ENCODE results near the gene SCUBE1. TPM values are rescaled to one million over a fixed set of nuclear protein-coding genes. Genes with fewer than 3 reads are reported as not detected.

SCUBE1 gene
- total and polyA plus RNA-seq, 2 experiments from 2014 or later = 0.81 to 3.2 TPM

DNA sequence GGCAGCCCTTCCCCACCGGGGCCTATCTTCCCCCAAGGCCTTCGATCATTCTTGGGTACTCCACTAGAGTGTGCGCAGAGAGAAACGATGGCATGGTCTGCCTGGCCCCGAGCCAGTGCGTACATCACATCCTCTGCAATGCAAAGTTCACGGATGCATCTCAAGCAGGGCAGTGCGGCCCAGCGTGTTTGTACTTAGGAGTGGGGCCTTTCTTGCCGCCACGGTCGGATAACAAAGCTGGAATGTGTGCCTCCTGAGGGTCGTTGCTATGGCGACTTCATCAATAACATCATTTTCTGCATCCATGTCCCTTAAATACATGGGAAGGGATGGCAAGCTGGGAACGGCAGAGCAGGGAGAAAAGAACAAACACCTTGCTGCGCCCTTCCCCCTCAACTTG lies 73.9 kb downstream of the SCUBE1 start:
- Histone ChIP-seq H3F3A (replicated peaks; ENCODE audit: low read depth) (no peaks in the 10 kb centered on the region), H4K20me1 (replicated peaks; ENCODE audit: insufficient read depth) (no peaks in the 10 kb centered on the region), H3K9me2 (ENCODE audit: insufficient read depth) (no peaks in the 10 kb centered on the region), H3K36me3 (ENCODE audit: insufficient read depth) (no peaks in the 10 kb centered on the region), H3K4me1 (ENCODE audit: insufficient read depth) (no peaks in the 10 kb centered on the region), H3K4me2 (no peak overlapping the region), H3K27ac (ENCODE audit: low read depth) (no peak overlapping the region), H2AFZ (no peak overlapping the region), H3K79me2 (replicated peaks; ENCODE audit: insufficient read depth) (no peaks in the 10 kb centered on the region), H3K4me3 (no peak overlapping the region), H3K27me3 (ENCODE audit: insufficient read depth) (no peaks in the 10 kb centered on the region)
- Mint-ChIP-seq H3K9me3 (no peaks in the 10 kb centered on the region), H3K27me3 (ENCODE audit: insufficient read depth, low read depth, poor library complexity) (no peaks in the 10 kb centered on the region), H3K4me3 (no peak overlapping the region), H3K4me1 (peaks cover 12% of the 10 kb centered on the region), H3K36me3 (ENCODE audit: low read depth) (no peaks in the 10 kb centered on the region), H3K27ac (no peak overlapping the region)
- TF ChIP-seq ZNF114 (CRISPR knock-in tag; IDR thresholded peaks at IDR 0.05) (no peak), NANOG (IDR thresholded peaks at IDR 0.05; ENCODE audit: borderline replicate concordance) (no peak), POLR2AphosphoS5 (IDR thresholded peaks at IDR 0.05; ENCODE audit: low read depth) (no peak)
- no peak for ATAC-seq
- peak; percentile 46 for DNase-seq (ENCODE audit: low spot score)

DNA sequence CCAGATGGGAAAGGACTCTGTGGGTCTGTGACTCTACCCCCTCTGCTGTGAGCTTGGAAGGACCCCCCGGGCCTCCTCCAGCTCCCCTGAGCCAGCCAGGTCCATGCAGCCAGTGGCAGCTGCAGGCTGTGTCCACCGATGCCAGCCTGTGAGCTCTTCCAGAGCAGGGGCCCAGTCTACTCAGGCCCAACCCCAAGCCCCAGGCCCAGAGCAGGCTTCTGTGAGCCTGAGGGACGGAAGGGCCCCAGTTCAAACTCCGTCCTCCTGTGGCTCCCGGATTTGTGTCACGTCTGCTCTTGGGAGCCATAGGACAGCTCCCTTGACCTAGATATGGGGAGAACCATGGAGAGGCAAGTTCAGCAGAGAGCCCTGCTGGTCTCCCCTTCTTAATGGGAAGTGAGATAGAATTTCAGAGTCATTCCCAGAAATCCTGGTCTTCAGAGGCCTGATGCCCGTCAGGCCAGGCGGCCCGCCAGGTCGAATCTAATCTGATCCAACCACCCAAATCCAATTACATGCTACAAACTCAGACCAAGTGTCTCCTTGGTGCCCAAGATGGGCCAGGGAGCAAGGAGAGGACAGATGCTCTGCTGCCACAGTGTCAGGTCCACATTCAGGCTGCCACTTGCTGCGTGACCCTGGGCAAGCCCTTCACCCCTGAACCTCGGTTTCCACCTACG lies 75.1 kb downstream of the SCUBE1 start:
- Histone ChIP-seq H3F3A (replicated peaks; ENCODE audit: low read depth) (no peaks in the 10 kb centered on the region), H2AFZ (no peak overlapping the region), H3K4me1 (ENCODE audit: insufficient read depth) (no peaks in the 10 kb centered on the region), H3K79me2 (replicated peaks; ENCODE audit: insufficient read depth) (no peaks in the 10 kb centered on the region), H4K20me1 (replicated peaks; ENCODE audit: insufficient read depth) (0 out of 2 replicates have a peak, but pooled peaks cover 5% of the 10 kb centered on the region), H3K4me3 (no peak overlapping the region), H3K36me3 (ENCODE audit: insufficient read depth) (no peaks in the 10 kb centered on the region), H3K27ac (ENCODE audit: low read depth) (no peak overlapping the region), H3K27me3 (ENCODE audit: insufficient read depth) (no peaks in the 10 kb centered on the region), H3K9me2 (ENCODE audit: insufficient read depth) (no peaks in the 10 kb centered on the region), H3K4me2 (no peak overlapping the region)
- no peaks in the 10 kb centered on the region for H3K36me3 Mint-ChIP-seq (ENCODE audit: low read depth)
- peaks cover 12% of the 10 kb centered on the region for H3K4me1 Mint-ChIP-seq
- no peaks in the 10 kb centered on the region for H3K27me3 Mint-ChIP-seq (ENCODE audit: insufficient read depth, low read depth, poor library complexity)
- ATAC-seq = no peak
- H3K27ac Mint-ChIP-seq = no peak overlapping the region
- no peak for DNase-seq (ENCODE audit: low spot score)
- H3K9me3 Mint-ChIP-seq = no peaks in the 10 kb centered on the region
- TF ChIP-seq EZH2 (IDR thresholded peaks at IDR 0.05; ENCODE audit: low read depth, unreplicated experiment) = no peak
- no peak for TF ChIP-seq ZNF331 (CRISPR knock-in tag; IDR thresholded peaks at IDR 0.05; ENCODE audit: low read depth)
- TF ChIP-seq NANOG (IDR thresholded peaks at IDR 0.05; ENCODE audit: borderline replicate concordance) = no peak
- no peak for TF ChIP-seq JUNB (IDR thresholded peaks at IDR 0.05; ENCODE audit: unreplicated experiment)
- no peak for TF ChIP-seq CREB1 (CRISPR knock-in tag; IDR thresholded peaks at IDR 0.05; ENCODE audit: low read depth)
- TF ChIP-seq EZH2phosphoT487 (IDR thresholded peaks at IDR 0.05; ENCODE audit: unreplicated experiment) = no peak
- TF ChIP-seq, protein P1, sequence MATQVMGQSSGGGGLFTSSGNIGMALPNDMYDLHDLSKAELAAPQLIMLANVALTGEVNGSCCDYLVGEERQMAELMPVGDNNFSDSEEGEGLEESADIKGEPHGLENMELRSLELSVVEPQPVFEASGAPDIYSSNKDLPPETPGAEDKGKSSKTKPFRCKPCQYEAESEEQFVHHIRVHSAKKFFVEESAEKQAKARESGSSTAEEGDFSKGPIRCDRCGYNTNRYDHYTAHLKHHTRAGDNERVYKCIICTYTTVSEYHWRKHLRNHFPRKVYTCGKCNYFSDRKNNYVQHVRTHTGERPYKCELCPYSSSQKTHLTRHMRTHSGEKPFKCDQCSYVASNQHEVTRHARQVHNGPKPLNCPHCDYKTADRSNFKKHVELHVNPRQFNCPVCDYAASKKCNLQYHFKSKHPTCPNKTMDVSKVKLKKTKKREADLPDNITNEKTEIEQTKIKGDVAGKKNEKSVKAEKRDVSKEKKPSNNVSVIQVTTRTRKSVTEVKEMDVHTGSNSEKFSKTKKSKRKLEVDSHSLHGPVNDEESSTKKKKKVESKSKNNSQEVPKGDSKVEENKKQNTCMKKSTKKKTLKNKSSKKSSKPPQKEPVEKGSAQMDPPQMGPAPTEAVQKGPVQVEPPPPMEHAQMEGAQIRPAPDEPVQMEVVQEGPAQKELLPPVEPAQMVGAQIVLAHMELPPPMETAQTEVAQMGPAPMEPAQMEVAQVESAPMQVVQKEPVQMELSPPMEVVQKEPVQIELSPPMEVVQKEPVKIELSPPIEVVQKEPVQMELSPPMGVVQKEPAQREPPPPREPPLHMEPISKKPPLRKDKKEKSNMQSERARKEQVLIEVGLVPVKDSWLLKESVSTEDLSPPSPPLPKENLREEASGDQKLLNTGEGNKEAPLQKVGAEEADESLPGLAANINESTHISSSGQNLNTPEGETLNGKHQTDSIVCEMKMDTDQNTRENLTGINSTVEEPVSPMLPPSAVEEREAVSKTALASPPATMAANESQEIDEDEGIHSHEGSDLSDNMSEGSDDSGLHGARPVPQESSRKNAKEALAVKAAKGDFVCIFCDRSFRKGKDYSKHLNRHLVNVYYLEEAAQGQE (IDR thresholded peaks at IDR 0.05; ENCODE audit: unreplicated experiment) = no peak
- no peak overlapping the region for H3K4me3 Mint-ChIP-seq
